ENCODE data around the gene CARMIL1. TPM values are rescaled to one million over a fixed set of nuclear protein-coding genes. Genes with fewer than 3 reads are reported as not detected.

CARMIL1 gene
- total RNA-seq, 1 experiment from 2014 or later, result 23.6 TPM

DNA sequence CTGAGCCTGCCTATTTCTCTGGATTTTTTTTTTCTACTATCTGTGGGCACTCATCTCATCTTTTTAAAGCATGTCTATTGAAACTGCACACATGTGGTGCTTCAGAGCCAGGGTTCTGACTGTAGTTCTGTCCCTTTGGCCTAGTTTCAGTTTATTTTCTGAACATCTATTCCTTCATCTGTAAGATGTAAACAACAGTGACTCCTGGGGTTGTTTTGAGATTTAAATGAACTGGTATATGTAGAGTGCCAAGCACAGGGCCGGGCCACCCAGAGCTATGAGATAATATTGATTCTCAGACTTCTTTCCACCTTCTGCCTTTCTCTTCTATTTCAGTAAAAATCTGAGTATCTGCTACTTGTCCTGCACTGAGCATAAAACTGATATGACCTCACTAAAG lies 185.1 kb downstream of the CARMIL1 start:
- Histone ChIP-seq H3K9me3 (ENCODE audit: control insufficient read depth, low read depth, low read length) (no peaks in the 10 kb centered on the region), H4K20me1 (ENCODE audit: control insufficient read depth, insufficient read depth, insufficient read length) (no peaks in the 10 kb centered on the region), H3K23me2 (ENCODE audit: insufficient read length, low read depth, low read length, poor library complexity, severe bottlenecking) (peaks cover 4% of the 10 kb centered on the region), H4K91ac (ENCODE audit: insufficient read length, low read depth, low read length) (no peak overlapping the region), H3K4ac (ENCODE audit: low read depth, low read length) (no peak overlapping the region), H3K27ac (ENCODE audit: insufficient read length, low read depth, low read length) (no peak overlapping the region), H3K4me1 (ENCODE audit: insufficient read depth, low read length) (peaks cover 4% of the 10 kb centered on the region; the same call in 1 of the 2 replicates), H3K79me1 (ENCODE audit: insufficient read depth, low read depth, low read length, poor library complexity, severe bottlenecking) (no peaks in the 10 kb centered on the region), H2AFZ (ENCODE audit: low read length) (no peak overlapping the region), H3K18ac (ENCODE audit: insufficient read length, low read depth, low read length) (no peak overlapping the region), H2BK12ac (ENCODE audit: insufficient read length, low read depth, low read length) (no peak overlapping the region), H2BK120ac (ENCODE audit: low read depth, low read length, poor library complexity, severe bottlenecking) (no peak overlapping the region), H2BK15ac (ENCODE audit: low read depth, low read length) (no peak overlapping the region), H3K79me2 (ENCODE audit: insufficient read depth, low read length) (no peaks in the 10 kb centered on the region), H4K5ac (ENCODE audit: insufficient read length, low read depth, low read length) (no peak overlapping the region), H3K9ac (ENCODE audit: extremely low read depth, insufficient read length, low read length) (no peak overlapping the region), H2BK5ac (ENCODE audit: insufficient read length, low read length) (no peak overlapping the region), H2BK20ac (ENCODE audit: low read depth, low read length, poor library complexity, severe bottlenecking) (no peak overlapping the region), H3K14ac (ENCODE audit: insufficient read depth, low read length) (no peak overlapping the region), H3K23ac (ENCODE audit: insufficient read length, low read depth, low read length) (no peak overlapping the region), H2AK5ac (ENCODE audit: insufficient read length, low read length) (no peak overlapping the region), H3K4me2 (ENCODE audit: insufficient read depth, insufficient read length, low read length) (no peak overlapping the region), H3T11ph (ENCODE audit: low read length) (no peak overlapping the region), H4K8ac (replicated peaks; ENCODE audit: insufficient read length, low read depth, low read length) (no peak overlapping the region), H3K27me3 (ENCODE audit: insufficient read depth, low read length) (no peaks in the 10 kb centered on the region), H3K56ac (ENCODE audit: insufficient read length, low read depth, low read length) (no peak overlapping the region)
- Mint-ChIP-seq H3K4me1 (peaks cover 38 to 42% of the 10 kb centered on the region in 2 experiments), H3K27ac (peak overlapping the region in 1 of 3 experiments; percentile 81; a peak in 3 of 7 replicates), H3K4me3 (no peak overlapping the region), H3K27me3 (ENCODE audit: low read depth) (no peaks in the 10 kb centered on the region), H3K36me3 (ENCODE audit: insufficient read depth in 1 of 3, low read depth in 3 of 3) (peaks cover 0 to 3% (median 0%) of the 10 kb centered on the region in 3 experiments; a peak in 3 of 7 replicates), H3K9me3 (no peaks in the 10 kb centered on the region)
- WGBS (ENCODE audit: extremely low coverage, insufficient read length, low lambda C conversion rate), result no CpG with 5 or more reads among the region's 1 CpG
- no peak for TF ChIP-seq CTCF (conservative IDR thresholded peaks at IDR 0.05)
- no peak for DNase-seq

All from H9 (cell line).